Thyroid gland (tissue), 4 donors: Measurements from ENCODE around the gene ARHGEF10L.

ENCODE experiments used
- CTCF ChIP-seq, 6 experiments: fragments of 200-600 bp in 3 of 6; fragments of 450-650 bp in 3 of 6; sonication (generic) in 3 of 6; IDR thresholded peaks; one replicate each; pipeline ENCODE4 v1.5.1; 2016 to 2019; ENCODE audit warnings: antibody characterized with exemption in 6 of 6, mild to moderate bottlenecking in 2 of 6, inconsistent platforms in 1 of 6, moderate library complexity in 1 of 6
- POLR2A ChIP-seq, 2 donors: fragments of 450-650 bp; IDR thresholded peaks; one replicate each; pipeline ENCODE4 v1.6.1; 2017; ENCODE audit warnings: antibody characterized with exemption in 2 of 2, mild to moderate bottlenecking in 2 of 2, moderate library complexity in 1 of 2

- no peak for TF ChIP-seq CTCF (IDR thresholded peaks at IDR 0.05)
- TF ChIP-seq POLR2A (IDR thresholded peaks at IDR 0.05) = no peak
Observed at GRCh38 chr1:17538010-17538409, 1.5 kb upstream of the ARHGEF10L start.
